Germinal center (tissue), 1 donor: ENCODE data around the gene USF1.
A peak's percentile ranks its signal among the peaks of the same experiment; 100 is the strongest.
"Not testable (repeated sequence)": the region's sequence is repeated elsewhere in the genome, so short reads cannot be mapped to it uniquely, and the experiment has no call there.

Source experiments
- DNase-seq: peaks from one replicate; pipeline ENCODE4 v3.0.0; 2012; ENCODE audit warnings: mixed read lengths, low spot score

Gene USF1

DNA sequence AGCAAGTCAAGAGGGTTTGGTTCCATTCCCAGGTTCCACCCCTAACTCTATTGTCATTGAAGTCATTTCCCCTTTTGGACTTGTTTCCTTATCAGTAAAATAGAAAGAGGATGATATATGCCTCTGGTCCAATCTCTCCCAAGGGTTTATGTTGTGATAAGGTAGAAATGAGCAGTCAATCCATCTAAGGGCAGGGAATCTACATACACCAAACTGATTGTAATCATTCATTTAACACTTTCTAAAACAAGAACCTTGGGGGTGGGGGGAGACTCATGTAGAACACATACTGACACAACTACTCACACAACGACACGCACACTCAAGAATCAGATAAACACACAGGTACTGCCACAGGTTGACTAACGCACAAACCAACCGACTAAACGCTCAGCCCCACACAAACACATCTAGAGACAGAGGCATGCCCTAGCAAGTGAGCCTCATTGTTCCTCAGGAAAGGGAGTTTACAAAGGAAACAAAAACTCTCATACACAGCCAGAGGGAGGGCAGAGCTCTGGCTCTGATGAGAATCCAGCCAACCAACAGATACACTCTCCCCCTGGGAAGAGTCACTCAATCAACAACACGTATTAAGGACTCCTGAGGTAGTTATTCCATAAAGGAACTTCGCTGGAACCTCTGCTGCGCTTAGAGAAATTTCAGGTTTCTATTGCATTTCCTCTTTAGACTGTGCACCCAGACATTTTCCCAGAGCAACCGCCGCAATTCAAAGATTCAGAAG, 25.9 kb downstream of the USF1 start:
- no peak for DNase-seq

DNA sequence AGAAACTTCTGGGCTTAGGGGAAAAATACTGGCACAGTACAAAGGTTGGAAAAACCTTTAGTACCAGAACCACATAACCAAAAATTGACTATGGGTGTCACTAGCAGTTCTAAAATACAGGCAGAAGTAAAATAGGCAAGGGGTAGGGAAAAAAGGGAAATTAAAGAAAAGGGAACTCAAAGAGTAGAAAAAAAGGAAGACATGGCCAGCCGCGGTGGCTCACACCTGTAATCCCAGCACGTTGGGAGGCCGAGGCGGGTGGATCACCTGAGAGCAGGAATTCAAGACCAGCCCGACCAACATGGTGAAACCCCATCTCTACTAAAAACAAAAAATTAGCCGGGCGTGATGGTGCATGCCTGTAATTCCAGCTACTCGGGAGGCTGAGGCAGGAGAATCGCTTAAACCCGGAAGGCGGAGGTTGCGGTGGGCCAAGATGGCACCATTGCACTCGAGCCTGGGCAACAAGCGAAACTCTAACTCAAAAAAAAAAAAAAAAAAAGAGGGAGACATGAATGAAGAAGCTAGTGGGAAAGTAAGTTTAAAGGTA, 26.6 kb downstream of the USF1 start:
- DNase-seq, result not testable (repeated sequence)

DNA sequence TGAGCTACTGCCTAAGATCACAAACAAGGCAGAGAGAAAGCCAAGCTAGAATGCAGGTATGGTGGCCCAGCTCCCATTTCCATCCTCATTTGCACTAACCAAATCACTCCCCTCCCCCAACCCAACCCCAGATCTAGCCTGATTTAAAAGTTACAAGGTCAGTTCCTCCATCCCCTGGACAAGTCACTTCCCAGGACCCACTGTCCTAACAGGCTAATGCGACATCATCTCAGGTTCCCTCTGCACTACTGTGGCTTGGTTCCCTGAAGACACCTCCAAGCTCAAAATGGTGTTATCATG, 27.2 kb downstream of the USF1 start:
- DNase-seq, result no peak

DNA sequence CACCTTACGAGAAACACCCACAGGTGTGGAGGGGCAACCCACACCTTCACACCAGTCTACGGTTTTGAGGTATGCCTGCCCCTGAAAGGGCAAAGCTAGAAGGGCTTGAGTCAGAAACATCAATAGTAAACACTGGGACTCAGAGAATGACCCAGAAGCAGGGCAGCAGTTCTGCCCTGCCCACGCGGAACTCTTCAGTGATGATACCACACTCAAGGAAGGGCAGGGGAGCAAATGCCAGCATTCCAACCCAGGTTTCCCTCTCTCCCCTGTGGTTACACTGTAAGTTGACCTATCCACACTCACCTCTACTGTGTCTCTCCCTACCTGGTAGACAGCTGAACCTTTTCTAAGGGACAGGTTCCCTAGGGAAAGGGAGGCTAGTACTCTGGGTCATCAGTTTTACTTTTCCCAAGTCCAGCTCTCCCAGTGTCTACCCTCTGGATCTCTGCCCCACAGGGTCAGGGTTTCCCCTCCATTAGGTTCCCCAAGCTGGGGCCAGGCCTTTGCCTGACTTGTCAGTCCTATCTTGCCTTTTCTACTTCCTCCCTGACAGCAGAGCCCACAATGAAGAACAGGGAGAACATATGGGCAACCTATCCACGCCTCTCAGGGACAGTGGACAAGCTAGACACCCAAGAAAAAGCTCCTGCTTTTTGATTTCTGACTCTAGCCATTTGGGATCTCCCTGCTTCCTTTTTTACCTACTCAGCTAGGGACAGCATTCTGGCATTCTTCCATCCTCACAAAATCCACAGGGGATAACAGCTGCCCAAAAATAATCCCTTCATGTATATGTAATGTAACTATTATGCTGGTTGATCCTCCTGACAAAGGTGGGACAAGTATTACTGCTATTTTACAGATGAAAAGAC, 27.8 kb downstream of the USF1 start:
- DNase-seq, result no peak

DNA sequence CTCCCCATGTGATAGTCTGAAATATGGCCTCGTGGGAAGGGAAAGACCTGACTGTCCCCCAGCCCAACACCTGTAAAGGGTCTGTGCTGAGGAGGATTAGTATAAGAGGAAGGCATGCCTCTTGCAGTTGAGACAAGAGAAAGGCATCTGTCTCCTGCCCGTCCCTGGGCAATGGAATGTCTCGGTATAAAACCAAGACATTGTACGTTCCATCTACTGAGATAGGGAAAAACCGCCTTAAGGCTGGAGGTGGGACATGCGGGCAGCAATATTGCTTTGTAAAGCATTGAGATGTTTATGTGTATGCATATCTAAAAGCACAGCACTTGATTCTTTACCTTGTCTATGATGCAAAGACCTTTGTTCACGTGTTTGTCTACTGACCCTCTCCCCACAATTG, 28.6 kb downstream of the USF1 start:
- DNase-seq, result not testable (repeated sequence)

DNA sequence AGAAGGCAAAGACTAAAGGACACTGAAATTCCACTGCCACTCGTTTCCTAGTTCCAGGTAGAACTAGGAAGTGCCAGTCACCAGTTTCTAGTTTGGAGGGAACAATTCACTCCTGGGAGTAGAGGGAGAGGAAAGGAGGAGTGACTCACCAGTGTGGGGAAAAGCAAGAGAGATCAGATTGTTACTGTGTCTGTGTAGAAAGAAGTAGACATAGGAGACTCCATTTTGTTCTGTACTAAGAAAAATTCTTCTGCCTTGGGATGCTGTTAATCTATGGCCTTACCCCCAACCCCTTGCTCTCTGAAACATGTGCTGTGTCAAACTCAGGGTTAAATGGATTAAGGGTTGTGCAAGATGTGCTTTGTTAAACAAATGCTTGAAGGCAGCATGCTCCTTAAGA, 29.1 kb downstream of the USF1 start:
- DNase-seq, result not testable (repeated sequence)

DNA sequence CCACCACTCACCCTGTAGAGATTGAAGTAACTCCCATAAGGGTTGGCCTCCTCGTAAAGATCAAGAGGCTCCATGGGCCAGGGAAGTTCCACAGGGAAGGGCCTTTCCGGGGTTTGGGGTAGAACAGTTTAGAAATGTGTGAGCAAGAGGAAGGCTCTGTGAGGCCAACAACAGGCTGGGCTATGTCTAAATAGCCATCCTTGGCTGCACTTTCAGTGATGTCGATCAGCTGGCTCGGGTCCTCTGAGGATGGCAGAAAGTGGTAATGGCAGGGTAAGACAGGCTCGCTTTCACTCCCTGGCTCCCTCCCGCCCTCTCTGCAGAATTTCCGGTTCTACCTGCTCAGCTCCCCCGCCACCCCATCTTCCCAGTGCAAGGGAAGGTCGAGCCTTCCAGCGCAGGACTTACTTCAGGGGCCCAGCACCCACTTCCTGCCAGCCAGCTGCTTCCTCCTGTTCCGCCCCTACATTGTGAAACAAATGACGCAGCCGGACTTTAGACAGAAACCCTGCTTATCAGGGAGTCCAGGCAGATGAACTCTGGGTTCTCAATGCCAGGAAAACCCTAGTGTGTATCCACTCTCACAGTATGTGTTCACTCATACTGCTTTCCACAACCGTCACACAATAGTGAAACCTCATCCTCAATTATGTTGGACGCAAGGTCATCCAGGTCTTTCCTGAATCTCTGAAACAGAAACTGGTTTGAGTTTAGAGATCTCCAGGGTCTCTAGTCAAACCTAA, 32.1 kb downstream of the USF1 start:
- peak; percentile 75 for DNase-seq

DNA sequence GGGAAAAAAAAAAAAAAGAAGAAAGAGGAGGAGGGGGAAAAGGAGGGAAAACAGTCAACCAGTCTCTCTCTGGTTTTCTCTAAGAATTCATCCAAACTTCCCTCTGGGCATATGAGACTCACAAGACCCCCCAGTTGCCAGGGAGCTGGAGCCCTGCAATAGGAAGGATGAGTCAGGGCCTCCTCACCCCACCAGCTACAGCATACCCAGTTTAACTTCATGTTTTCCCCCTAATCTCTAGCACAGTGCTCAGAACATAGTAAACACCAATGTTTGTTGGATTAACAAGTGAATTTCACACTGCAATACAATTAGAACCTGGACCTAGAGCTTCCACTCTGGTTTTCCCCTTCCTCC, 32.7 kb downstream of the USF1 start:
- DNase-seq, result no peak

DNA sequence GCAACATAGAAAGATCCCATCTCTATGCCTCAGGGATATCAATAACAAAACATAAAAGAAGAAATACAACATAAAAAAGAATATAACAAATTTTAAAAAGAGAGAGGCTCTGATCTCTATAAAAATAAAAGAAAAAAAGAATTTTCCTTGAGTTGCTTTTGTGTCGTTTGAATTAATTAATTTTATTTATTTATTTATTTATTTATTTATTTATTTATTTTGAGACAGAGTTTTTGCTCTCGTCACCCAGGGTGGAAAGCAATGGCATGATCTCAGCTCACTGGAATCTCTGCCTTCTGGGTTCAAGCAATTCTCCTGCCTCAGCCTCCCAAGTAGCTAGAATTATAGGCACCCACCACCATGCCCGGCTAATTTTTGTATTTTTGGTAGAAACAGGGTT, 33.4 kb downstream of the USF1 start:
- no peak for DNase-seq

DNA sequence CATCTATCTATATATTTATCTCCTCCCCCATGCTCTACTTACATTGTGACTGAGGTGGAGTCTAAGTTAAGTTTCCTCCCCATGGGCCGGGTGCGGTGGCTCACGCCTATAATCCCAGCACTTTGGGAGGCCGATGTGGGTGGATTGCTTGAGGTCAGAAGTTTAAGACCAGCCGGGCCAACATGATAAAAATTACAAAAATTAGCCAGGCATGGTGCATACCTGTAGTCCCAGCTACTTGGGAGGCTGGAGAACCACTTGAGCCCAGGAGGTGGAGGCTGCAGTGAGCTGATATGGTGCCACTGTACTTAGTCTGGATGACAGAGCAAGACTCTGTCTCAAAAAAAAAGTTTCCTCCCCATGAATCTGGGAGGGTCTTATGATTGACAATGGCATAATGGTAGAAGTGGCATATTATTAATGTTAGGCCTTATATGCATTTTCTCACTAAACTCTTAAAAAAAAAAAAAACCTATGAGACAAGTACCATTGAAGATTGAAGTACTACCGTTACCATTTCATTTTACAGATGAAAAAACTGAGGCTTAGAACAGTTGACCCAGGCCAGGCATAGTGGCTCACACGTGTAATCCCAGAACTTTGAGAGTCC, 36.1 kb downstream of the USF1 start:
- no peak for DNase-seq

DNA sequence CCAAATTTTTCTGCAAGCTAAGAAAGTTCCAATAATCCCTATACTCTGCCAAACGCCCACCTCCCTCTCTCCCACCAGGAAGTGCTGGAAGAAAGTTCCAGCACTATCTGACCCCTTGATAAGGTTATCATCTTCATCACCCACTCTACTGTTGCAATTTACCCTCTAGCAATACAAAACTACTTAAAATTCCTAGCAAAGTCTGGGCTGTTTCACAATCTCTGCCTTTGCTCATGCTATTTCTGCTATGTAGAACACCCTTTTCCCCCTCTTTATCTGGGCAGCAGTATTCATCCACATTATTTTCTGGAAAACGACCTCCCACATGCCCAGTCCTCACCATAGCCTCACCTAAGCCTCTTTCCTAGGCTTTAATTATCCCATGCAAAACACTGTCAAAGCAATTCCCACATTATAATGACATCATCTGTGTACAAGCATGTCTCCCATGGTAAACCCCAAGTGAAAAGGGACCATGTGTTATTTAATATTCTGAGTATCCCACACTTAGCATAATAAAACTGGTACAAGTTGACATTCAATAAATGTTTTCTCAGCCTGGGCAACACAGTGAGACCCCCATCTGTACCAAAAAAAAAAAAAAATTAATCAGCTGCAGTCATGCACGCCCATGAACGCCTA, 36.8 kb downstream of the USF1 start:
- DNase-seq, result no peak

DNA sequence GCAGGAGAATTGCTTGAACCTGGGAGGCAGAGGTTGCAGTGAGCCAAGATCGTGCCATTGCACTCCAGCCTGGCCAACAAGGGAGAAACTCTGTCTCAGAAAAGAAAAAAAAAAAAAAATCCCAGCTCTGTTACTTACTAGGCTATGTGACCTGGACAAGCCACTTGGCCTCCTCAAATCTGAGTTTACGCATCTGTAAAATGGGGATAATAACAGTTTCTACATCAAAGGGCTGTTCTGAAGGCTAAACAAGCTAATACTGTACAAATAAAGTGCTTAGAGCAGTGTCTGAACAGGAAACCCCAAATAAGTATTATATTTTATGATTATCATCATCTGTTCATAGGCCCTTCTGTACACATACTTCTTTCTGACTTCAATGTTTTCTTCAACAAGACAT, 38.4 kb downstream of the USF1 start:
- no peak for DNase-seq

DNA sequence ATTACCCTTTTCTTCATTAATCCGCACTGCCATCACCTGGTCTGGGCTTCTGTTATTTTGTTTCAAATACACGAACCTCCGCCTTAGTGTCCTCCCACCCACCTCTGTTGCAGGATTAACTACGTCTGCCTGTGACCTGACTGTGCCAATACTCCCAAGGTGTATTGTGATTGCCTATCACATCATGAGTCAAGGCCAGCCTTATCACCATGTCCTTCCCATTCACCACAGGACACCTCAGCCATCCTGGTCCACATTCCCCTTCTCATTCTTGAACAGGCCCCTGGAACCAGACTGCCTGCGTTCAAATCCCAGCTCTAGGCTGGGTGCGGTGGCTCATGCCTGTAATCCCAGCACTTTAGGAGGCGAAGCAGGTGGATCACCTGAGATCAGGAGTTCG, 39.2 kb downstream of the USF1 start:
- DNase-seq, result no peak

DNA sequence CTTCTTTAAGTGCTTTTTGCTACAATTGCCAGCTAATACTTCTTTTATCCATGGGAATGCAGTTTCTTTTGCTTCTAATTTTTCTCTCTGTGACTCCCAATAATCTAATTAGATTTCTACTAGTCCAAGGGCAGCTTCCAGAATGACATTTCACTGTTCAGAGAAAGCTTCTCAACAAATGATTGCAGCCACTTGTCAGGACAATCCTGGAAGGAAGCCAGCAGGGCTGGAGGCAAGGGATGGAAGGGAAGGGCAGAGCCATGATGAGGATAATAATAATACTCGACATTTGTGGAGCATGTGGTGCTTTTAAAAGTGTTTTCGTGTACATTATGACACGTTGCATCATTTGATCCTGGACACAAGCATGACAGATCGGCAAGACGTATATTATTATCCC, 44.3 kb downstream of the USF1 start:
- DNase-seq, result no peak

DNA sequence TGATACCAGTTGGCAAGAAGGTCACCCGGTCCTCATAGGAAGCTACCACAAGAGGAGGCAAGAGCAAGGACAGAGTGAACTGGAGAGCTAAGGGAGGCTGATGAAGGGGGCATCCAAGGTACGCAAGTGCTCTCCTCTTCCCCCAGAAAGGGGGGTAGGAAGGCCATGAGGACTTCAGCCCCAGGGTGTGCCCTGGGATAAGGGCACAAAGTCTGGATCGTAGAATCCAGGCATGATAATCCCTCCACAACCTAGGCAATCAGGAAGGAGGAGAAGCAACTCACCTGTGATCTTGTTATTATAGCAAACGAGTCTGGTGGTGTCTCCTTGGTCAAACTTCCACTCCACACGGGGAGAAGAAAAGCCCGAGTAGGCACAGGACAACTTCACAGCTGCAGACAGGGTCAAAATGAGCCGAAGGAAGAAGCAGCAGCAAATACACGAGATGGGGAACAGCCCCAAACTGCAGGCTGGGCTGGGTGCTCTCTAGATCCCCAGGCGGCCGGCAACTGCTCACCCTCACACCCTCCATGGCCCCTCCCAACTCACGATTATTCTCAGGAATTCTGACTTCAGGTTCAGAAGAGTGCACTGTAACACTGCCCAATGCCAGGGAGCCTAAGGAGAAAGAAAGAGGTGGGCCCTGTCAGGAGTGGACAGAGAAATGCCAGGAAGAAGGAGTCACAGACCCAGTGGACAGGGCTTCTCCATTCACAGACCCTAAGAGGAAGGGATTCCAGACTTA, 44.9 kb downstream of the USF1 start:
- DNase-seq, result no peak

DNA sequence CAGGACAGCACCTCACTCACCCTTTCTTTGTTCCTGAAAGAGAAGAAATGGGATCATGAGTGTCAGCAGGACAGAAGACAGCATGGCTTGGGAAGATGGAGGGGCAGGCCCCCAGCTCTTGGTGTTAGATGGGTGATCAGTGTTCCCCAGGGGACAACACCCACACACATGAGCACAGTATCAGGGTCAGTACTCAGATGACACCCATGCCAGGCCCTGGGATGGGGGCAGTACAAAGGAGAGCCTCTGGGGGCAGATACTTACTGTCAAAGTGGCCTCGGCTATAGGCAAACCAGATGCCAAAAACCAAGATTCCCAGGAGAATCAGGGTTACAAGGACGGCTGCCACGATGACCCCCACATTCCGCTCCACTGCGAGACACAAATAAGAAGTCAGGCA, 46.4 kb downstream of the USF1 start:
- DNase-seq, result no peak

DNA sequence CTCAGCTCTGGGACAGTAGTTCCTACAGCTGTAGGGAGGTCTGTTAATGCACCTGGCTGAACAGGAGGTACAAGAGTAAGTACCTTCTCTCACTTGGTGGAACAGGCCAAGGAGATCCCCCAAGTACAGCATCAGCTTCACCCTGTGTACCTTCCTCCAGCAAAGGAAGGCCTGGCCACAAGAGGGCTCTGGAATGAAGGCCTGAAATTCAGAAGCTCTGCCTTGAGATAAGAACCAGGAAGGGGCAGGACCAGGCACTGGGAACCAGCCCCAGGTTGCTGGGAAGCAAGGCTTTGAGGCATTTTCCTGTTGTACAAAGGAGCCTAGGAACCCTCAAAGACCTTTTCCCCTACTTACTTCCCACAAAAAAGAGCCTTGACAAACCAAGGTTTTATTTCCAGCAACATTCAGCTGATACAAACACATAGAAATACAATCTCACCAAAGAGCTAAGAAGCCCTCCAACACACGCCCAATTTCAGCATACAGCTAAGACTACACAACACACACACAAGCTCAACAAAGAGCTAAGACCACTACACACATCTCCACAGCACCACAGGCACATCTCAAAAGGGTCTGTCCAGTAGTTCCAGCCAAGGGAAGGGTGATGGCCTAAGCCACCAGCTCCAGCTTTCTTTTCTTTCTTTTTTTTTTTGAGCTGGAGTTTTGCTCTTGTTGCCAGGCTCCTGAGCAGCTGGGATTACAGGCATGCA, 48.3 kb downstream of the USF1 start:
- peak; percentile 44 for DNase-seq

DNA sequence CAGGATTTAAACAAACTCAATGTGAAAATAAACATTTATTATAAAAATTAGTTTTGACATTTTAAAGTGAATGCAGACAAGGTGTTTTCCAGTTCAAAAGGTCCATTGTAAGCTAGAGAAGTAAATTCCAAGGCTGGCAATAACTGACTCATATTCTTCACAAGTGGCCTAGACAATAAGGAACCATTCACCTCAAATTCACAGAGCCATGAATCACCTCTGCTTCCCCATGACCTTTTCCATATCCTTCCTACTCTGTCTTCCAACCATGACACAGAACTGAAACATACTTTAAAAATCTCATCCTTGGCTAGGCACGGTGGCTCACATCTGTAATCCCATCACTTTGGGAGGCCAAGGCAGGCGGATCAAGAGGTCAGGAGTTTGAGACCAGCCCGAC, 49.6 kb downstream of the USF1 start:
- DNase-seq, result no peak

DNA sequence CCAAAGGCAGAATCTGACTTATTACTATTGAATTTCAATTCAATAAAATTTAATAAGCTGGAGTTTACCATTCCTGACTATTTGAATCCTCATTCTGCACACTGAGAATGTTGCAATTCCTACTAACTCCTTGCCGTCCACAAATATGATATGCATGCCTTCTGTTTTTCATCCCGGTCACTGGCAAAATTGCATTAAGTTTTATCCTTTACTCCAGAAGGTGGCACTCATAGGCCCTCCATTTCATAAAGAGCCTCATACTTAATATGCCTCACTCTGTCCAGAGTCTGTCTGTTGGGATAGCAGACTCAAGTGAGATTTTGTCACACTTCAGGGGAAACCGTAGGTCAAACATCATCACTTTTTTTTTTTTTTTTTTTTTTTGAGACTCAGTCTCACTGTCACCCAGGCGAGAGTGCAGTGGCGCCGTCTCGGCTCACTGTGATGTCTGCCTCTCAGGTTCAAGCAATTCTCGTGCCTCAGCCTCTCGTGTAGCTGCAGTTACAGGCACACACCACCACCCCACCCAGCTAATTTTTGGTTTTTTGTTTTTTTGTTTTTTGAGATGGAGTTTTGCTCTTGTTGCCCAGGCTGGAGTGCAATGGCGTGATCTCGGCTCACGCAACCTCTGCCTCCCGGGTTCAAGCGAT, 52.1 kb downstream of the USF1 start:
- DNase-seq, result no peak

DNA sequence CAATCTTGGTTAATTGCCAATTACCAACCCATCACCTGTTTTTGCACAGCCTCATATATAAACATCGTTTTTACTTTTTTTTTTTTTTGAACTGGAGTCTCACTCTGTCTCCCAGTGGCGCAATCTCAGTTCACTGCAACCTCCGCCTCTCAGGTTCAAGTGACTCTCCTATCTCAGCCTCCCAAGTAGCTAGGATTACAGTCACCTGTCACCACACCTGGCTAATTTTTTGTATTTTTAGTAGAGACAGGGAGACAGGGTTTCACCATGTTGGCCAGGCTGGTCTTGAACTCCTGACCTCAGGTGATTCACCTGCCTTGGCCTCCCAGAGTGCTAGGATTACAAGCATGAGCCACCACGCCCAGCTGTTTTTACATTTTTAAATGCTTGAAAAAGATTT, 53.7 kb downstream of the USF1 start:
- not testable (repeated sequence) for DNase-seq
